ENCODE measurements around the gene PSMD6. TPM values are rescaled to one million over a fixed set of nuclear protein-coding genes. Genes with fewer than 3 reads are reported as not detected.
A peak's percentile ranks its signal among the peaks of the same experiment; 100 is the strongest.

The PSMD6 gene
- 73.7 TPM for total RNA-seq
- long read RNA-seq, transcript PSMD6-201 (8 exons, 1,430 nt) = major isoform, 54 of 59 reads
- long read RNA-seq, partial matches to known transcripts = 1 of 59 reads
- long read RNA-seq, other reads (novel, unspliced or antisense) = 1 of 59 reads

GRCh38 chr3:64023187-64023860 is at the start of gene PSMD6:
Gene PSMD6 (minus strand): TSS chr3:64023494. CDS start chr3:64023419, 75 bp downstream.
- peak; percentile 97 for ATAC-seq
- intact Hi-C loops (cut with DNase I) = no loop called here
- DNase-seq (ENCODE audit: missing footprints) = peak; percentile 95

- peak; percentile 40 for ATAC-seq
- DNase-seq (ENCODE audit: missing footprints) = no peak
- intact Hi-C loops (cut with DNase I) = no loop called here
Measured at GRCh38 chr3:64072126-64072525, 48.8 kb upstream of the PSMD6 start.

- no peak for DNase-seq (ENCODE audit: missing footprints)
- intact Hi-C loops (cut with DNase I) = no loop called here
- no peak for ATAC-seq
Measured at GRCh38 chr3:64070704-64071103, 47.4 kb upstream of the PSMD6 start.

- ATAC-seq = peak; percentile 82
- intact Hi-C loops (cut with DNase I) = no loop called here
- peak; percentile 50 for DNase-seq (ENCODE audit: missing footprints)
Measured at GRCh38 chr3:64067506-64068346, 44.4 kb upstream of the PSMD6 start.

GRCh38 chr3:64064804-64065203 is 41.5 kb upstream of the PSMD6 start:
- intact Hi-C loops (cut with DNase I) = no loop called here
- ATAC-seq = no peak
- no peak for DNase-seq (ENCODE audit: missing footprints)

GRCh38 chr3:64063983-64064438 is 40.7 kb upstream of the PSMD6 start:
- intact Hi-C loops (cut with DNase I) = no loop called here

GRCh38 chr3:64063207-64063982 is 40.1 kb upstream of the PSMD6 start:
- DNase-seq (ENCODE audit: missing footprints) (no peak), ATAC-seq (no peak)
- intact Hi-C loops (cut with DNase I) = no loop called here

More at GRCh38 chr3:64063983-64064438, 40.7 kb upstream of the PSMD6 start:
- no peak for ATAC-seq
- no peak for DNase-seq (ENCODE audit: missing footprints)

GRCh38 chr3:64061628-64062027 is 38.3 kb upstream of the PSMD6 start:
- ATAC-seq (no peak), DNase-seq (ENCODE audit: missing footprints) (no peak)
- intact Hi-C loops (cut with DNase I) = no loop called here

GRCh38 chr3:64059484-64060175 is 36.3 kb upstream of the PSMD6 start:
- DNase-seq (ENCODE audit: missing footprints) = no peak
- ATAC-seq = no peak
- intact Hi-C loops (cut with DNase I) = no loop called here

- no peak for ATAC-seq
- intact Hi-C loops (cut with DNase I) = no loop called here
- no peak for DNase-seq (ENCODE audit: missing footprints)
Measured at GRCh38 chr3:64058566-64058965, 35.3 kb upstream of the PSMD6 start.

GRCh38 chr3:64057231-64057630 is 33.9 kb upstream of the PSMD6 start:
- ATAC-seq = no peak
- DNase-seq (ENCODE audit: missing footprints) = no peak
- intact Hi-C loops (cut with DNase I) = no loop called here

- intact Hi-C loops (cut with DNase I) = no loop called here
- ATAC-seq (no peak), DNase-seq (ENCODE audit: missing footprints) (no peak)
Measured at GRCh38 chr3:64056606-64057180, 33.4 kb upstream of the PSMD6 start.

- intact Hi-C loops (cut with DNase I) = no loop called here
- no peak for DNase-seq (ENCODE audit: missing footprints)
- no peak for ATAC-seq
Measured at GRCh38 chr3:64055076-64055475, 31.8 kb upstream of the PSMD6 start.

- DNase-seq (ENCODE audit: missing footprints) (no peak), ATAC-seq (no peak)
- intact Hi-C loops (cut with DNase I) = no loop called here
Measured at GRCh38 chr3:64054488-64054887, 31.2 kb upstream of the PSMD6 start.

- intact Hi-C loops (cut with DNase I) = no loop called here
- ATAC-seq = no peak
Measured at GRCh38 chr3:64053581-64053980, 30.3 kb upstream of the PSMD6 start.

GRCh38 chr3:64053117-64053516 is 29.8 kb upstream of the PSMD6 start:
- DNase-seq (ENCODE audit: missing footprints) (no peak), ATAC-seq (no peak)
- intact Hi-C loops (cut with DNase I) = no loop called here

More at GRCh38 chr3:64053581-64053980, 30.3 kb upstream of the PSMD6 start:
- no peak for DNase-seq (ENCODE audit: missing footprints)

- ATAC-seq = no peak
- no peak for DNase-seq (ENCODE audit: missing footprints)
- intact Hi-C loops (cut with DNase I) = no loop called here
Measured at GRCh38 chr3:64049832-64050231, 26.5 kb upstream of the PSMD6 start.

GRCh38 chr3:64049136-64049535 is 25.8 kb upstream of the PSMD6 start:
- DNase-seq (ENCODE audit: missing footprints) = no peak
- intact Hi-C loops (cut with DNase I) = no loop called here
- no peak for ATAC-seq
